ENCODE measurements around the gene AFF3. TPM values are rescaled to one million over a fixed set of nuclear protein-coding genes. Genes with fewer than 3 reads are reported as not detected.

Gene AFF3
- total RNA-seq, 5 donors from 2014 or later (not counting 1 experiment from before 2014, with no cell fraction given): 9.9 to 23.5 (median 11.5) TPM

- CTCF ChIA-PET: no interaction called here
- Histone ChIP-seq H3K9me3 (no peaks in the 10 kb centered on the region), H3K4me3 (ENCODE audit: control insufficient read depth in 1 of 2, extremely low read depth in 1 of 2, low read length in 1 of 2) (no peak overlapping the region), H3K27me3 (replicated peaks in 1 of 2; ENCODE audit: control insufficient read depth in 2 of 2, extremely low read depth in 1 of 2, insufficient read depth in 2 of 2, low read length in 1 of 2) (no peaks in the 10 kb centered on the region), H3K27ac (ENCODE audit: low read length) (no peak overlapping the region), H3K36me3 (ENCODE audit: control insufficient read depth in 2 of 2, extremely low read depth in 1 of 2, insufficient read depth in 1 of 2, low read length in 1 of 2) (no peaks in the 10 kb centered on the region), H3K4me1 (ENCODE audit: control insufficient read depth in 1 of 2, extremely low read depth in 1 of 2, insufficient read depth in 2 of 2, low read length in 2 of 2) (no peaks in the 10 kb centered on the region)
- no peak overlapping the region for H3K27ac Mint-ChIP-seq
- H3K4me3 Mint-ChIP-seq: no peak overlapping the region
- POLR2A ChIA-PET: no interaction called here
- H3K36me3 Mint-ChIP-seq: no peaks in the 10 kb centered on the region
- H3K4me1 Mint-ChIP-seq: no peaks in the 10 kb centered on the region
- 64% methylated on average over 3 of the region's 5 CpGs for WGBS (ENCODE audit: insufficient coverage)
- no peak for ATAC-seq (replicated peaks in 1 of 4)
- H3K27me3 Mint-ChIP-seq: no peaks in the 10 kb centered on the region
- no peak for DNase-seq
- no peaks in the 10 kb centered on the region for H3K9me3 Mint-ChIP-seq
These were observed 297.1 kb downstream of the AFF3 start for GRCh38 chr2:99845296-99845695.

GRCh38 chr2:99842451-99842850 lies 299.9 kb downstream of the AFF3 start:
- Histone ChIP-seq H3K36me3 (ENCODE audit: control insufficient read depth in 2 of 2, extremely low read depth in 1 of 2, insufficient read depth in 1 of 2, low read length in 1 of 2) (no peaks in the 10 kb centered on the region), H3K27ac (ENCODE audit: low read length) (no peak overlapping the region), H3K9me3 (no peaks in the 10 kb centered on the region), H3K4me3 (ENCODE audit: control insufficient read depth in 1 of 2, extremely low read depth in 1 of 2, low read length in 1 of 2) (no peak overlapping the region), H3K27me3 (replicated peaks in 1 of 2; ENCODE audit: control insufficient read depth in 2 of 2, extremely low read depth in 1 of 2, insufficient read depth in 2 of 2, low read length in 1 of 2) (peaks cover 0 to 3% of the 10 kb centered on the region in 2 experiments), H3K4me1 (ENCODE audit: control insufficient read depth in 1 of 2, extremely low read depth in 1 of 2, insufficient read depth in 2 of 2, low read length in 2 of 2) (no peaks in the 10 kb centered on the region)
- Mint-ChIP-seq H3K27me3 (no peaks in the 10 kb centered on the region), H3K4me1 (no peaks in the 10 kb centered on the region), H3K4me3 (no peak overlapping the region), H3K27ac (no peak overlapping the region), H3K36me3 (no peaks in the 10 kb centered on the region), H3K9me3 (no peaks in the 10 kb centered on the region)
- no CpG with 5 or more reads among the region's 4 CpGs for WGBS (ENCODE audit: insufficient coverage)
- ATAC-seq (replicated peaks in 1 of 4) (no peak), DNase-seq (no peak)
- CTCF ChIA-PET: no interaction called here
- POLR2A ChIA-PET: no interaction called here

- no peaks in the 10 kb centered on the region for H3K4me1 ChIP-seq (ENCODE audit: control insufficient read depth in 1 of 2, extremely low read depth in 1 of 2, insufficient read depth in 2 of 2, low read length in 2 of 2)
- no peak overlapping the region for H3K27ac ChIP-seq (ENCODE audit: low read length)
- H3K9me3 ChIP-seq: no peaks in the 10 kb centered on the region
- no peak for ATAC-seq (replicated peaks in 1 of 4)
- WGBS (ENCODE audit: insufficient coverage): no CpG with 5 or more reads among the region's 3 CpGs
- peaks cover 0 to 3% of the 10 kb centered on the region in 2 experiments for H3K27me3 ChIP-seq (replicated peaks in 1 of 2; ENCODE audit: control insufficient read depth in 2 of 2, extremely low read depth in 1 of 2, insufficient read depth in 2 of 2, low read length in 1 of 2)
- Mint-ChIP-seq H3K4me1 (no peaks in the 10 kb centered on the region), H3K27ac (no peak overlapping the region), H3K36me3 (no peaks in the 10 kb centered on the region), H3K4me3 (no peak overlapping the region), H3K27me3 (no peaks in the 10 kb centered on the region), H3K9me3 (no peaks in the 10 kb centered on the region)
- POLR2A ChIA-PET: no interaction called here
- CTCF ChIA-PET: no interaction called here
- H3K4me3 ChIP-seq (ENCODE audit: control insufficient read depth in 1 of 2, extremely low read depth in 1 of 2, low read length in 1 of 2): no peak overlapping the region
- H3K36me3 ChIP-seq (ENCODE audit: control insufficient read depth in 2 of 2, extremely low read depth in 1 of 2, insufficient read depth in 1 of 2, low read length in 1 of 2): no peaks in the 10 kb centered on the region
- no peak for DNase-seq
These were observed 300.6 kb downstream of the AFF3 start for GRCh38 chr2:99841749-99842148.

GRCh38 chr2:99840831-99841230 lies 301.6 kb downstream of the AFF3 start:
- Mint-ChIP-seq H3K4me3 (no peak overlapping the region), H3K27ac (no peak overlapping the region), H3K36me3 (no peaks in the 10 kb centered on the region), H3K4me1 (no peaks in the 10 kb centered on the region), H3K9me3 (no peaks in the 10 kb centered on the region), H3K27me3 (no peaks in the 10 kb centered on the region)
- peaks cover 0 to 3% of the 10 kb centered on the region in 2 experiments for H3K27me3 ChIP-seq (replicated peaks in 1 of 2; ENCODE audit: control insufficient read depth in 2 of 2, extremely low read depth in 1 of 2, insufficient read depth in 2 of 2, low read length in 1 of 2)
- WGBS (ENCODE audit: insufficient coverage): no CpG with 5 or more reads among the region's 3 CpGs
- no peak overlapping the region for H3K27ac ChIP-seq (ENCODE audit: low read length)
- H3K9me3 ChIP-seq: no peaks in the 10 kb centered on the region
- H3K36me3 ChIP-seq (ENCODE audit: control insufficient read depth in 2 of 2, extremely low read depth in 1 of 2, insufficient read depth in 1 of 2, low read length in 1 of 2): no peaks in the 10 kb centered on the region
- no peak for ATAC-seq (replicated peaks in 1 of 4)
- ChIA-PET POLR2A (no interaction called here), CTCF (no interaction called here)
- DNase-seq: no peak
- H3K4me3 ChIP-seq (ENCODE audit: control insufficient read depth in 1 of 2, extremely low read depth in 1 of 2, low read length in 1 of 2): no peak overlapping the region
- no peaks in the 10 kb centered on the region for H3K4me1 ChIP-seq (ENCODE audit: control insufficient read depth in 1 of 2, extremely low read depth in 1 of 2, insufficient read depth in 2 of 2, low read length in 2 of 2)

GRCh38 chr2:99836690-99837605 lies 305.4 kb downstream of the AFF3 start:
- Mint-ChIP-seq H3K4me1 (no peaks in the 10 kb centered on the region), H3K4me3 (no peak overlapping the region), H3K9me3 (no peaks in the 10 kb centered on the region), H3K27me3 (no peaks in the 10 kb centered on the region), H3K36me3 (peaks cover 8% of the 10 kb centered on the region), H3K27ac (no peak overlapping the region)
- H3K9me3 ChIP-seq: no peaks in the 10 kb centered on the region
- POLR2A ChIA-PET: no interaction called here
- CTCF ChIA-PET: no interaction called here
- no peak for DNase-seq
- H3K27ac ChIP-seq (ENCODE audit: low read length): no peak overlapping the region
- no peaks in the 10 kb centered on the region for H3K4me1 ChIP-seq (ENCODE audit: control insufficient read depth in 1 of 2, extremely low read depth in 1 of 2, insufficient read depth in 2 of 2, low read length in 2 of 2)
- no peaks in the 10 kb centered on the region for H3K36me3 ChIP-seq (ENCODE audit: control insufficient read depth in 2 of 2, extremely low read depth in 1 of 2, insufficient read depth in 1 of 2, low read length in 1 of 2)
- H3K4me3 ChIP-seq (ENCODE audit: control insufficient read depth in 1 of 2, extremely low read depth in 1 of 2, low read length in 1 of 2): no peak overlapping the region
- 75% methylated on average over 1 of the region's 6 CpGs for WGBS (ENCODE audit: insufficient coverage)
- peaks cover 0 to 3% of the 10 kb centered on the region in 2 experiments for H3K27me3 ChIP-seq (replicated peaks in 1 of 2; ENCODE audit: control insufficient read depth in 2 of 2, extremely low read depth in 1 of 2, insufficient read depth in 2 of 2, low read length in 1 of 2)
- ATAC-seq (replicated peaks in 1 of 4): no peak

- H3K27me3 Mint-ChIP-seq: no peaks in the 10 kb centered on the region
- Histone ChIP-seq H3K4me3 (ENCODE audit: control insufficient read depth in 1 of 2, extremely low read depth in 1 of 2, low read length in 1 of 2) (no peak overlapping the region), H3K27ac (ENCODE audit: low read length) (no peak overlapping the region), H3K27me3 (replicated peaks in 1 of 2; ENCODE audit: control insufficient read depth in 2 of 2, extremely low read depth in 1 of 2, insufficient read depth in 2 of 2, low read length in 1 of 2) (peaks cover 0 to 3% of the 10 kb centered on the region in 2 experiments), H3K4me1 (ENCODE audit: control insufficient read depth in 1 of 2, extremely low read depth in 1 of 2, insufficient read depth in 2 of 2, low read length in 2 of 2) (no peaks in the 10 kb centered on the region), H3K9me3 (no peaks in the 10 kb centered on the region), H3K36me3 (ENCODE audit: control insufficient read depth in 2 of 2, extremely low read depth in 1 of 2, insufficient read depth in 1 of 2, low read length in 1 of 2) (no peaks in the 10 kb centered on the region)
- 62% methylated on average over 4 of the region's 6 CpGs for WGBS (ENCODE audit: insufficient coverage)
- no peak for DNase-seq
- no peaks in the 10 kb centered on the region for H3K4me1 Mint-ChIP-seq
- no peak for ATAC-seq (replicated peaks in 1 of 4)
- ChIA-PET POLR2A (no interaction called here), CTCF (no interaction called here)
- no peak overlapping the region for H3K4me3 Mint-ChIP-seq
- H3K36me3 Mint-ChIP-seq: peaks cover 8% of the 10 kb centered on the region
- H3K27ac Mint-ChIP-seq: no peak overlapping the region
- no peaks in the 10 kb centered on the region for H3K9me3 Mint-ChIP-seq
These were observed 308.0 kb downstream of the AFF3 start for GRCh38 chr2:99834426-99834825.

Measured in T-cell (primary cell).